ENCODE results near the gene PHYHIPL. TPM values are rescaled to one million over a fixed set of nuclear protein-coding genes. Genes with fewer than 3 reads are reported as not detected.

The PHYHIPL gene
- total and polyA plus RNA-seq, 2 of the 8 experiments (the other 6 are each of a cell fraction or from before 2014, with no cell fraction given) = 0.23 to 0.48 TPM

- H3K23me2 ChIP-seq (ENCODE audit: low read depth, low read length) = no peaks in the 10 kb centered on the region
- no peak overlapping the region for H3K9ac ChIP-seq (replicated peaks in 1 of 4; ENCODE audit: extremely low read depth in 1 of 4, low read depth in 3 of 4, low read length in 3 of 4)
- no peak overlapping the region for H2AK5ac ChIP-seq (ENCODE audit: low read depth, low read length)
- H3K79me2 ChIP-seq (ENCODE audit: control insufficient read depth in 1 of 2, insufficient read depth in 2 of 2, low read length in 2 of 2) = no peaks in the 10 kb centered on the region
- H3K14ac ChIP-seq (ENCODE audit: insufficient read length) = no peak overlapping the region
- no peak overlapping the region for H3K18ac ChIP-seq (ENCODE audit: extremely low read depth, low read length)
- no peak overlapping the region for H3K23ac ChIP-seq (ENCODE audit: insufficient read length)
- no peak overlapping the region for H3K27ac ChIP-seq (ENCODE audit: low read depth, low read length)
- H2BK12ac ChIP-seq (ENCODE audit: low read depth, low read length) = no peak overlapping the region
- no peaks in the 10 kb centered on the region for H3K27me3 ChIP-seq (replicated peaks in 1 of 4; ENCODE audit: control insufficient read depth in 3 of 4, extremely low read depth in 1 of 4, insufficient read depth in 3 of 4, low read length in 3 of 4)
- no peaks in the 10 kb centered on the region for H4K20me1 ChIP-seq (replicated peaks in 1 of 2; ENCODE audit: control insufficient read depth in 1 of 2, insufficient read depth in 2 of 2, low read length in 2 of 2)
- no peaks in the 10 kb centered on the region for H3K36me3 ChIP-seq (ENCODE audit: control insufficient read depth in 2 of 4, insufficient read depth in 4 of 4, low read length in 3 of 4)
- no peak overlapping the region for H3K4ac ChIP-seq (replicated peaks; ENCODE audit: insufficient read length, low read depth, low read length)
- H4K5ac ChIP-seq (ENCODE audit: insufficient read length, low read depth, low read length) = no peak overlapping the region
- peaks cover 0 to 2% (median 0%) of the 10 kb centered on the region in 4 experiments; a peak in 2 of 7 replicates for H3K4me1 ChIP-seq (replicated peaks in 1 of 4; ENCODE audit: control insufficient read depth in 3 of 4, insufficient read depth in 4 of 4, low read length in 3 of 4)
- FAIRE-seq (no peak), DNase-seq (ENCODE audit: low read depth in 1 of 2, low spot score in 2 of 2) (no peak)
- no peak overlapping the region for H2BK15ac ChIP-seq (ENCODE audit: low read length)
- H3K4me3 ChIP-seq (ENCODE audit: extremely low read depth in 1 of 4, insufficient read depth in 2 of 4, low read depth in 3 of 4, low read length in 4 of 4) = no peak overlapping the region
- no peak overlapping the region for H2AFZ ChIP-seq (ENCODE audit: low read length)
- H3K4me2 ChIP-seq (ENCODE audit: insufficient read depth in 1 of 2, low read depth in 2 of 2, low read length in 2 of 2) = no peak overlapping the region
- no peaks in the 10 kb centered on the region; a peak in 1 of 4 replicates for H3K9me3 ChIP-seq (ENCODE audit: insufficient read depth in 2 of 2, low read depth in 1 of 2, low read length in 1 of 2)
- 87% methylated on average over 2 of the region's 2 CpGs; no CpG with 5 or more reads in 1 of the 2 experiments for WGBS, 2 experiments (ENCODE audit: extremely low coverage in 1 of 2, insufficient coverage in 1 of 2, insufficient read length in 1 of 2, insufficient replicate concordance in 2 of 2, low coverage in 1 of 2, low lambda C conversion rate in 2 of 2, missing lambda C conversion rate in 1 of 2)
- no peak overlapping the region for H2BK20ac ChIP-seq (ENCODE audit: low read length)
- no peak overlapping the region for H2BK120ac ChIP-seq (replicated peaks; ENCODE audit: low read depth, low read length)
- no peak overlapping the region for H3K56ac ChIP-seq (replicated peaks; ENCODE audit: insufficient read length, low read depth, low read length)
- H2BK5ac ChIP-seq (ENCODE audit: low read depth, low read length) = no peak overlapping the region
- H4K8ac ChIP-seq (ENCODE audit: extremely low read depth, insufficient read depth, low read length) = no peak overlapping the region
- POLR2A ChIA-PET (ENCODE audit: partially characterized antibody) = no interaction called here
- CTCF ChIA-PET (ENCODE audit: partially characterized antibody) = interaction anchor here (0.5 to 1.6 kb wide), 5 partner anchors 15 to 394 kb away, joined by 3 to 4 read pairs (median 3); no protein-coding TSS in a partner anchor
- H3K79me1 ChIP-seq (ENCODE audit: low read depth, low read length) = no peaks in the 10 kb centered on the region
- no peak overlapping the region for H4K91ac ChIP-seq (replicated peaks; ENCODE audit: insufficient read length, low read length)
- TF ChIP-seq ATF3 (IDR thresholded peaks at IDR 0.05; ENCODE audit: insufficient read depth, low read depth, low read length) (no peak), CHD1 (IDR thresholded peaks at IDR 0.05; ENCODE audit: low read depth, low read length) (no peak), MAFK (IDR thresholded peaks at IDR 0.05; ENCODE audit: low read depth, low read length) (no peak), SP1 (IDR thresholded peaks at IDR 0.05; ENCODE audit: low read depth, low read length) (no peak), HDAC2 (IDR thresholded peaks at IDR 0.05; ENCODE audit: borderline replicate concordance in 1 of 2, low read depth in 2 of 2, low read length in 2 of 2) (no peak), TCF12 (IDR thresholded peaks at IDR 0.05; ENCODE audit: low read depth, low read length) (no peak), CBX5 (IDR thresholded peaks at IDR 0.05; ENCODE audit: low read depth, low read length) (no peak), KDM4A (IDR thresholded peaks at IDR 0.05; ENCODE audit: low read depth, low read length, severe bottlenecking) (no peak), GABPA (IDR thresholded peaks at IDR 0.05; ENCODE audit: borderline replicate concordance, insufficient read depth, low read length) (no peak), JUND (IDR thresholded peaks at IDR 0.05; ENCODE audit: low read length) (no peak), SUZ12 (IDR thresholded peaks at IDR 0.05; ENCODE audit: low read length) (no peak), KDM5A (IDR thresholded peaks at IDR 0.05; ENCODE audit: low read length) (no peak), E2F6 (IDR thresholded peaks at IDR 0.05) (no peak)
Measured at GRCh38 chr10:59212301-59212798, 35.9 kb downstream of the PHYHIPL start.
